A549 (cell line): Measurements from ENCODE around the gene DNAI4. TPM values are rescaled to one million over a fixed set of nuclear protein-coding genes. Genes with fewer than 3 reads are reported as not detected.

Experiments used
- ATAC-seq, 2 experiments: fragments of 200-7000 bp in 1 of 2; fragments of >200 bp in 1 of 2; cut with Nextera tagmentation in 1 of 2; cut with Tn5 transposase in 1 of 2; 3 replicates each; pipeline versions ENCODE4 v1.8.0 to v1.9.1; 2018 to 2020; ENCODE audit warnings: mild to moderate bottlenecking in 1 of 2, moderate library complexity in 1 of 2
- CTCF ChIA-PET: fragments of 300-600 bp; sonication (Branson Sonifier 250); formaldehyde crosslinking; extraction: SDS; loops from one replicate; lab custom pipeline; 2021; ENCODE audit warnings: antibody characterized with exemption, inconsistent platforms; lab: Yijun Ruan, JAX
- POLR2A ChIA-PET: fragments of 350-600 bp; formaldehyde crosslinking; extraction: SDS; loops from one replicate; lab custom pipeline; 2021; ENCODE audit warnings: antibody characterized with exemption, inconsistent platforms; lab: Yijun Ruan, JAX
- DNase-seq, 2 experiments: peaks; one replicate each; pipeline versions ENCODE4 v3.0.0 to v3.0.0-alpha.2; 2011 to 2016; ENCODE audit warnings: low read depth in 1 of 2, low spot score in 1 of 2
- FAIRE-seq: peaks from 2 replicates; lab custom pipeline; 2011; peaks lifted over from hg19 to GRCh38; lab: Jason Lieb, UNC
- H3K27ac ChIP-seq, 2 experiments: fragments of >200 bp; sonication (Bioruptor Twin); formaldehyde crosslinking; 3 replicates each; pipeline ENCODE4 v1.5.1; 2016 to 2017
- H3K4me1 ChIP-seq: fragments of >200 bp; sonication (Bioruptor Twin); formaldehyde crosslinking; 3 replicates; pipeline ENCODE4 v1.6.1; 2016
- H3K4me2 ChIP-seq: fragments of >200 bp; sonication (Bioruptor Twin); formaldehyde crosslinking; 3 replicates; pipeline ENCODE4 v1.6.1; 2016
- H3K4me3 ChIP-seq: fragments of >200 bp; sonication (Bioruptor Twin); formaldehyde crosslinking; 3 replicates; pipeline ENCODE4 v1.5.1; 2016
- H3K9me3 ChIP-seq: fragments of >200 bp; sonication (Bioruptor Twin); formaldehyde crosslinking; 3 replicates; pipeline ENCODE4 v1.6.1; 2016
- CEBPB ChIP-seq, 2 experiments: fragments of >200 bp in 1 of 2; sonication (Bioruptor Twin) in 1 of 2; formaldehyde crosslinking in 1 of 2; IDR thresholded peaks; 2 replicates each; pipeline ENCODE4 v1.6.1; 2012 to 2016
- CHD4 ChIP-seq: fragments of 200-600 bp; sonication (generic); IDR thresholded peaks from 2 replicates; pipeline ENCODE4 v1.6.1; 2016; ENCODE audit warnings: antibody characterized with exemption, mild to moderate bottlenecking, borderline replicate concordance
- FOSB ChIP-seq: fragments of 250-450 bp; sonication (Bioruptor Pico); IDR thresholded peaks from 2 replicates; pipeline ENCODE4 v1.5.0; 2020; ENCODE audit warnings: mild to moderate bottlenecking, moderate library complexity
- FOSL2 ChIP-seq, 2 experiments: fragments of 450-650 bp in 1 of 2; fragments of >200 bp in 1 of 2; sonication (Bioruptor Twin) in 1 of 2; formaldehyde crosslinking; IDR thresholded peaks; 2 replicates each; pipeline versions ENCODE4 v1.5.0 to v1.6.1; 2016 to 2020; ENCODE audit warnings: mild to moderate bottlenecking in 1 of 2, moderate library complexity in 1 of 2
- HDAC2 ChIP-seq: fragments of 200-600 bp; sonication (generic); IDR thresholded peaks from 2 replicates; pipeline ENCODE4 v1.6.1; 2016
- HOXA7 ChIP-seq: fragments of 250-450 bp; sonication (Bioruptor Pico); IDR thresholded peaks from 2 replicates; pipeline ENCODE4 v1.5.0; 2020; ENCODE audit warnings: mild to moderate bottlenecking, moderate library complexity
- JUNB ChIP-seq: fragments of >200 bp; sonication (Bioruptor Twin); formaldehyde crosslinking; IDR thresholded peaks from 2 replicates; pipeline ENCODE4 v1.6.1; 2016
- KDM1A ChIP-seq: fragments of 200-600 bp; sonication (generic); IDR thresholded peaks from 2 replicates; pipeline ENCODE4 v1.6.1; 2016; ENCODE audit warnings: low read depth, mild to moderate bottlenecking
- KDM5A ChIP-seq: fragments of 200-600 bp; sonication (generic); IDR thresholded peaks from 2 replicates; pipeline ENCODE4 v1.6.1; 2016; ENCODE audit warnings: antibody characterized with exemption, mild to moderate bottlenecking
- MAFK ChIP-seq: fragments of 450-650 bp; IDR thresholded peaks from 2 replicates; pipeline ENCODE4 v1.6.1; 2014; ENCODE audit not compliant: partially characterized antibody
- MAZ ChIP-seq: fragments of 150-350 bp; IDR thresholded peaks from 2 replicates; pipeline ENCODE4 v1.6.1; 2014; ENCODE audit warnings: antibody characterized with exemption, low read depth, low read length, borderline replicate concordance
- NFE2L2 ChIP-seq: fragments of 150-350 bp; conservative IDR thresholded peaks from 2 replicates; pipeline ENCODE4 v1.6.1; 2014; ENCODE audit warnings: low read length
- NPAS2 ChIP-seq: fragments of 250-450 bp; sonication (Bioruptor Pico); IDR thresholded peaks from 2 replicates; pipeline ENCODE4 v1.8.0; 2022; ENCODE audit warnings: mild to moderate bottlenecking, moderate library complexity, borderline replicate concordance
- PHF8 ChIP-seq: fragments of 200-600 bp; sonication (generic); IDR thresholded peaks from 2 replicates; pipeline ENCODE4 v1.6.1; 2016; ENCODE audit warnings: low read depth, mild to moderate bottlenecking, antibody characterized with exemption, moderate library complexity, borderline replicate concordance
- RAD21 ChIP-seq, 2 experiments: fragments of >200 bp in 1 of 2; sonication (Bioruptor Twin) in 1 of 2; formaldehyde crosslinking in 1 of 2; IDR thresholded peaks in 1 of 2; conservative IDR thresholded peaks in 1 of 2; 2 replicates in 1 of 2; 3 replicates in 1 of 2; pipeline ENCODE4 v1.6.1; 2012 to 2018; ENCODE audit warnings: inconsistent platforms in 1 of 2
- RARB ChIP-seq: fragments of 250-450 bp; sonication (Bioruptor Pico); IDR thresholded peaks from 2 replicates; pipeline ENCODE4 v1.8.0; 2021; ENCODE audit warnings: mild to moderate bottlenecking, moderate library complexity
- RCOR1 ChIP-seq: fragments of 150-350 bp; IDR thresholded peaks from 2 replicates; pipeline ENCODE4 v1.6.1; 2014; ENCODE audit warnings: antibody characterized with exemption, low read length, low read depth
- RFX5 ChIP-seq: fragments of 450-650 bp; IDR thresholded peaks from 2 replicates; pipeline ENCODE4 v1.7.1; 2014; ENCODE audit warnings: antibody characterized with exemption, mild to moderate bottlenecking, moderate library complexity
- SMC3 ChIP-seq: fragments of >200 bp; sonication (Bioruptor Twin); formaldehyde crosslinking; IDR thresholded peaks from 3 replicates; pipeline ENCODE4 v1.6.1; 2018; ENCODE audit warnings: inconsistent platforms
- ZC3H11A ChIP-seq: fragments of 450-650 bp; IDR thresholded peaks from 2 replicates; pipeline ENCODE4 v1.6.1; 2014; ENCODE audit warnings: antibody characterized with exemption, mild to moderate bottlenecking
- ZNF302 ChIP-seq: fragments of 250-450 bp; sonication (Bioruptor Pico); IDR thresholded peaks from 2 replicates; pipeline ENCODE4 v1.9.0; 2021; ENCODE audit warnings: inconsistent platforms, mild to moderate bottlenecking, moderate library complexity
- WGBS: methylation state at CpG from one replicate; pipeline ENCODE4 v1.1.6; 2017; ENCODE audit errors: missing lambda C conversion rate; 5-methylcytosine and 5-hydroxymethylcytosine counted together
- polyA plus RNA-seq, 4 experiments: library from polyadenylated mRNA; depleted of rRNA in 3 of 4; stranded (reverse); fragments of >200 nt; fragmentation: RNase III in 1 of 4; extraction: RNeasy Plus Mini Kit Qiagen cat#74134 plus additional on column Dnase treatment in 1 of 4; gene quantifications; 2 replicates in 3 of 4; 3 replicates in 1 of 4; pipeline ENCODE4 v1.2.3, GENCODE V29; 2011 to 2017
- TF ChIP-seq, protein P1 (sequence below): fragments of >200 bp; sonication (Bioruptor Twin); formaldehyde crosslinking; IDR thresholded peaks from 2 replicates; pipeline ENCODE4 v1.6.1; 2016
- TF ChIP-seq, protein P2 (sequence below): fragments of 450-650 bp; IDR thresholded peaks from 2 replicates; pipeline ENCODE4 v1.6.1; 2014; ENCODE audit warnings: antibody characterized with exemption
- TF ChIP-seq, protein P3 (sequence below): IDR thresholded peaks from 2 replicates; pipeline ENCODE4 v1.6.1; 2012; ENCODE audit warnings: low read depth, borderline replicate concordance

DNAI4 gene
- polyA plus RNA-seq, 2 of the 4 experiments (the other 2 are of a cell fraction), result 1.3 to 4.7 TPM

DNA sequence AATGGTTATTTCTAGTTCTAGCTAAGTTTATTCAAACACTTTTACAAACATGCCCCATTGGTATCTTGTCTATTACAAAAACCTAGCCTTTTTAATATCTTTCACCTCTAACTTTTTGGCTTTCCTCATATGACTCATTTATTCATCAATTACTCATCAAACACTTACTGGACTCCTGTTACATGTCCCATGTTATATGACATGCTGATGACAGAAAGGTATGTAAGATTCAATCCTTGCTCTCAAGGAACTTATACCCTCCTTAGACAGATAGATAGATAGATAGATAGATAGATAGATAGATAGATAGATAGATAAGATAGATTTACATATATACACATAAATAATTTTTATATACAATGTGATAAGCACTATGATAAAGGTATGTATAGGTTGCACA, 89.7 kb downstream of the DNAI4 start:
- H3K4me2 ChIP-seq, result no peak overlapping the region
- POLR2A ChIA-PET, result no interaction called here
- no peak overlapping the region for H3K27ac ChIP-seq
- H3K4me1 ChIP-seq, result no peaks in the 10 kb centered on the region
- no peaks in the 10 kb centered on the region for H3K9me3 ChIP-seq
- H3K4me3 ChIP-seq, result no peak overlapping the region
- TF ChIP-seq FOSB, result no peak
- no peak for TF ChIP-seq ZNF302 (CRISPR knock-in tag)
- no peak for TF ChIP-seq CEBPB (IDR thresholded peaks at IDR 0.05)
- no peak for TF ChIP-seq RARB (CRISPR knock-in tag)
- no peak for TF ChIP-seq NPAS2
- TF ChIP-seq KDM5A, result no peak
- TF ChIP-seq KDM1A, result no peak
- no peak for TF ChIP-seq ZC3H11A
- no peak for TF ChIP-seq HDAC2
- no peak for TF ChIP-seq SMC3
- no peak for TF ChIP-seq MAZ
- TF ChIP-seq, all 56 proteins: peak for 0
- CTCF ChIA-PET, result no interaction called here
- FAIRE-seq (no peak), ATAC-seq (no peak), DNase-seq (no peak)

DNA sequence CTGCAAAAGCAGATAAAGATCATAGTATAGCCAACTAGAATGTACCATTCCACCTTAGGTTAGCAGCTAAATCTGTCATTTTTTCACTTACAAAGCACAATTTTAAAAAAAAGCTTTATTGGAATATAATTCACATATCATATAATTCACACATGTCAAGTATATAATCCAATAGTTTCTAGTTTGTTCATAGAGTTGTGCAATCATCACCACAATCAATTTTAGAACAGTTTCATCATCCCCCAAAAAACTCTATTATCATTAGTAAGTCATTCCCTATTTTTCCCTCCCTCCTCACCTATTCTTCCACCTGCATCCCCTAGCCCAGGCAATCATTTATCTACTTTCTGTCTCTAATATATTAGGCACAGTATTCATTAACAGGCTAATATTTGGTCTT, 91.5 kb downstream of the DNAI4 start:
- Histone ChIP-seq H3K27ac (no peak overlapping the region), H3K4me2 (no peak overlapping the region), H3K4me1 (no peaks in the 10 kb centered on the region), H3K9me3 (no peaks in the 10 kb centered on the region), H3K4me3 (no peak overlapping the region)
- no peak for DNase-seq
- ChIA-PET POLR2A (no interaction called here), CTCF (no interaction called here)
- TF ChIP-seq FOSL2 (IDR thresholded peaks at IDR 0.05) (no peak), FOSL2 (CRISPR knock-in tag; IDR thresholded peaks at IDR 0.05) (no peak), HOXA7 (CRISPR knock-in tag) (no peak), RCOR1 (no peak), MAFK (no peak), ZC3H11A (no peak), PHF8 (no peak), JUNB (no peak), ZNF302 (CRISPR knock-in tag) (no peak), CHD4 (no peak), NFE2L2 (no peak)
- TF ChIP-seq, protein P1, sequence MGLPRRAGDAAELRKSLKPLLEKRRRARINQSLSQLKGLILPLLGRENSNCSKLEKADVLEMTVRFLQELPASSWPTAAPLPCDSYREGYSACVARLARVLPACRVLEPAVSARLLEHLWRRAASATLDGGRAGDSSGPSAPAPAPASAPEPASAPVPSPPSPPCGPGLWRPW, result no peak
- TF ChIP-seq, protein P2, sequence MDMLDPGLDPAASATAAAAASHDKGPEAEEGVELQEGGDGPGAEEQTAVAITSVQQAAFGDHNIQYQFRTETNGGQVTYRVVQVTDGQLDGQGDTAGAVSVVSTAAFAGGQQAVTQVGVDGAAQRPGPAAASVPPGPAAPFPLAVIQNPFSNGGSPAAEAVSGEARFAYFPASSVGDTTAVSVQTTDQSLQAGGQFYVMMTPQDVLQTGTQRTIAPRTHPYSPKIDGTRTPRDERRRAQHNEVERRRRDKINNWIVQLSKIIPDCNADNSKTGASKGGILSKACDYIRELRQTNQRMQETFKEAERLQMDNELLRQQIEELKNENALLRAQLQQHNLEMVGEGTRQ, result no peak
- TF ChIP-seq, protein P3, sequence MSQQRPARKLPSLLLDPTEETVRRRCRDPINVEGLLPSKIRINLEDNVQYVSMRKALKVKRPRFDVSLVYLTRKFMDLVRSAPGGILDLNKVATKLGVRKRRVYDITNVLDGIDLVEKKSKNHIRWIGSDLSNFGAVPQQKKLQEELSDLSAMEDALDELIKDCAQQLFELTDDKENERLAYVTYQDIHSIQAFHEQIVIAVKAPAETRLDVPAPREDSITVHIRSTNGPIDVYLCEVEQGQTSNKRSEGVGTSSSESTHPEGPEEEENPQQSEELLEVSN, result no peak
- no peak for FAIRE-seq
- ATAC-seq, result no peak

DNA sequence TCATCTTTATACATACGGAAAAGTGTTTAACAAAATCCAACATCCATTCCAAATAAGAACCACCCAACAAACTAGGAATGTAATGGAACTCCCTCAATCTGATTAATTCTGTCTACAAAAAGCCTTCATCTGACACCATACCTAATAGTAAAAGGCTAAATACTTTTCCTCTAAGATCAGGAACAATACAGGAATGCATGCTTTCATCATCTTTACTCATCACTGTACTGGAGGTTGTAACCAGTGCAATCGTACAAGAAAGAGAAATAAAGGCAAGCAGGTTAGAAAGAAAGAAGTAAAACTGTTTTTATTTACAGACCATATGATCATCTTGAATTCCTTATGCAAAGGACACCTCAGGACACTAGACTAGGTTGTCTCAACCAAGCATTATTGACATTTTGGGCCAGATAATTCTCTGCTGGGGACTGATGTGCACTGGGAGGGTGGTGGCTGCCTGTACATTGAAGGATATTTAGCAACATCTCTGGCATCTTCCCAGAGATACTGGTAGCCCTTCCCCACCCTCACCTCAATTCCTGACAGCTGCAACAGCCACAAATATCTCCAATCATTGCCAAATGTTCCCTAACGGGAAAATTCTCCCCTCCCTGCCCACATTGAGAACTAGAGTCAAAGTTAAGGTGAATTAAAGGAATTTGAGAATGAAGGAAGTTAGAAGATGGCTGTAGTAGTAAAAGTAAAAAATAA, 93.0 kb downstream of the DNAI4 start:
- DNase-seq (no peak), FAIRE-seq (no peak), ATAC-seq (no peak)
- Histone ChIP-seq H3K27ac (no peak overlapping the region), H3K4me2 (no peak overlapping the region), H3K4me1 (no peaks in the 10 kb centered on the region), H3K9me3 (no peaks in the 10 kb centered on the region), H3K4me3 (no peak overlapping the region)
- POLR2A ChIA-PET, result no interaction called here
- TF ChIP-seq, protein P1, result no peak
- TF ChIP-seq ZC3H11A (no peak), RAD21 (conservative IDR thresholded peaks at IDR 0.05 in 1 of 2, IDR thresholded peaks at IDR 0.05 in 1 of 2) (no peak), RFX5 (no peak), NFE2L2 (no peak)
- TF ChIP-seq, protein P3, result no peak
- CTCF ChIA-PET, result no interaction called here
- 27% methylated on average over 3 of the region's 3 CpGs for WGBS
